HepG2 (cell line): ENCODE measurements around the gene SSU72. TPM values are rescaled to one million over a fixed set of nuclear protein-coding genes. Genes with fewer than 3 reads are reported as not detected.

Source experiments
- ATAC-seq: fragments of 200-7000 bp; cut with Tn5 transposase; 3 replicates; pipeline ENCODE4 v1.9.1; 2020; ENCODE audit warnings: mild to moderate bottlenecking, moderate library complexity
- BruUV-seq: library from RNA; stranded (reverse); fragments of 400-500 nt; replicated peaks from 2 replicates; lab custom pipeline; 2021; lab: Mats Ljungman, UMichigan
- CTCF ChIA-PET: fragments of 300-600 bp; formaldehyde crosslinking; extraction: SDS; loops from one replicate; lab custom pipeline; 2021; ENCODE audit warnings: low total read pairs, inconsistent platforms, low intra/inter-chr PET ratio; lab: Yijun Ruan, JAX
- POLR2A ChIA-PET: fragments of 350-600 bp; sonication (Branson Sonifier 250); formaldehyde crosslinking; loops from one replicate; lab custom pipeline; 2020; ENCODE audit warnings: antibody characterized with exemption, inconsistent platforms; lab: Yijun Ruan, JAX
- DNase-seq: peaks from one replicate; pipeline ENCODE4 v3.0.0-alpha.2; 2015; ENCODE audit warnings: low spot score
- FAIRE-seq: peaks from 3 replicates; lab custom pipeline; 2011; peaks lifted over from hg19 to GRCh38; lab: Jason Lieb, UNC
- H2AFZ ChIP-seq: one replicate; pipeline ENCODE4 v1.6.1; 2011; ENCODE audit warnings: low read length, inconsistent platforms
- H3K27ac ChIP-seq: fragments of 300-600 bp; 3 replicates; pipeline ENCODE4 v1.8.0; 2011; ENCODE audit warnings: mixed run types, mild to moderate bottlenecking, mixed read lengths, low read length, inconsistent platforms; ENCODE audit not compliant: insufficient read depth; ENCODE audit errors: extremely low read length
- H3K27me3 ChIP-seq, 2 experiments: fragments of 200-600 bp in 1 of 2; 2 replicates in 1 of 2; 3 replicates in 1 of 2; pipeline versions ENCODE4 v1.6.0 to v1.8.0; 2011; ENCODE audit warnings: low read length in 2 of 2, mild to moderate bottlenecking in 2 of 2, moderate library complexity in 2 of 2, inconsistent platforms in 1 of 2; ENCODE audit not compliant: insufficient read depth in 2 of 2, control insufficient read depth in 1 of 2
- H3K36me3 ChIP-seq, 2 experiments: fragments of 200-600 bp in 1 of 2; replicated peaks in 1 of 2; 2 replicates in 1 of 2; 3 replicates in 1 of 2; pipeline versions ENCODE4 v1.5.1 to v1.8.0; 2011; ENCODE audit warnings: low read length in 2 of 2, inconsistent platforms in 1 of 2; ENCODE audit not compliant: insufficient read depth in 2 of 2, control insufficient read depth in 1 of 2
- H3K4me1 ChIP-seq: 2 replicates; pipeline ENCODE4 v1.5.1; 2012; ENCODE audit warnings: low read length, inconsistent platforms; ENCODE audit not compliant: insufficient read depth
- H3K4me2 ChIP-seq: 2 replicates; pipeline ENCODE4 v1.6.0; 2011; ENCODE audit warnings: low read depth, low read length, inconsistent platforms
- H3K4me3 ChIP-seq, 3 experiments: fragments of 200-600 bp in 1 of 3; sonication (generic), shearing (Covaris generic) in 1 of 3; replicated peaks in 1 of 3; 2 replicates each; pipeline ENCODE4 v1.5.1; 2011 to 2016; ENCODE audit warnings: low read length in 3 of 3, inconsistent platforms in 2 of 3, low read depth in 2 of 3, mild to moderate bottlenecking in 2 of 3, control low read depth in 1 of 3, mixed read lengths in 1 of 3; ENCODE audit not compliant: insufficient read depth in 1 of 3
- H3K79me2 ChIP-seq: one replicate; pipeline ENCODE4 v1.6.1; 2011; ENCODE audit warnings: low read length, inconsistent platforms; ENCODE audit not compliant: insufficient read depth
- H3K9ac ChIP-seq: 2 replicates; pipeline ENCODE4 v1.6.0; 2011; ENCODE audit warnings: mild to moderate bottlenecking, low read depth, low read length, inconsistent platforms; ENCODE audit not compliant: insufficient read depth
- H3K9me3 ChIP-seq: 2 replicates; pipeline ENCODE4 v1.5.1; 2012; ENCODE audit warnings: mild to moderate bottlenecking, low read length
- H4K20me1 ChIP-seq: 2 replicates; pipeline ENCODE4 v1.6.0; 2011; ENCODE audit warnings: inconsistent platforms, mild to moderate bottlenecking, low read length, moderate library complexity; ENCODE audit not compliant: insufficient read depth
- DMAP1 ChIP-seq: IDR thresholded peaks from 2 replicates; pipeline ENCODE4 v1.6.1; 2016
- NR3C1 ChIP-seq: sonication (generic); formaldehyde crosslinking; IDR thresholded peaks from 2 replicates; pipeline ENCODE4 v1.4.0; 2020; ENCODE audit warnings: missing genetic modification reagents
- PHF8 ChIP-seq: sonication (generic); formaldehyde crosslinking; IDR thresholded peaks from 2 replicates; pipeline ENCODE4 v1.5.0; 2020; ENCODE audit warnings: missing genetic modification reagents
- ZIK1 ChIP-seq: sonication (generic); formaldehyde crosslinking; IDR thresholded peaks from 2 replicates; pipeline ENCODE4 v1.5.0; 2020; ENCODE audit warnings: mild to moderate bottlenecking, low read depth, missing genetic modification reagents, borderline replicate concordance
- ZNF564 ChIP-seq: sonication (generic); formaldehyde crosslinking; IDR thresholded peaks from 2 replicates; pipeline ENCODE4 v1.8.1; 2023; ENCODE audit warnings: mild to moderate bottlenecking, missing genetic modification reagents
- ZNF782 ChIP-seq: sonication (generic); formaldehyde crosslinking; IDR thresholded peaks from 2 replicates; pipeline ENCODE4 v1.4.0; 2020; ENCODE audit warnings: missing genetic modification reagents, mild to moderate bottlenecking, borderline replicate concordance
- WGBS: methylation state at CpG from one replicate; pipeline ENCODE4 v1.1.6; 2017; ENCODE audit warnings: low lambda C conversion rate; 5-methylcytosine and 5-hydroxymethylcytosine counted together
- in situ Hi-C: cut with HindIII; loops from 2 replicates; pipeline ENCODE4 v1.10.0; 2017; ENCODE audit warnings: low pct_unique_long_range_greater_than_20kb; ENCODE audit not compliant: extremely low pct_ligation_motif_present
- intact Hi-C: fragments of 100-400 bp; cut with micrococcal nuclease; formaldehyde crosslinking; loops from one replicate; pipeline ENCODE4 v1.10.0; 2022; ENCODE audit not compliant: unreplicated experiment
- polyA plus RNA-seq, 8 experiments: library from polyadenylated mRNA; depleted of rRNA in 3 of 8; stranded (reverse) in 7 of 8; unstranded in 1 of 8; fragments of >200 nt; fragmentation: Illumina TruSeq in 4 of 8; extraction: Trizol in 4 of 8; gene quantifications; 2 replicates each; pipeline versions ENCODE4 v1.2.1 to v1.2.3, GENCODE V29; 2011 to 2016; ENCODE audit warnings: low read depth in 4 of 8, missing spikeins in 1 of 8, mixed read lengths in 1 of 8; ENCODE audit not compliant: insufficient read depth in 1 of 8
- total RNA-seq, 5 experiments: library from RNA; depleted of rRNA; stranded (reverse); fragments of >200 nt; fragmentation: Illumina TruSeq; extraction: Trizol; gene quantifications; 2 replicates each; pipeline ENCODE4 v1.2.3, GENCODE V29; 2016; ENCODE audit warnings: low read depth in 1 of 5
- TF ChIP-seq, protein P1 (sequence below): sonication (generic); formaldehyde crosslinking; IDR thresholded peaks from 2 replicates; pipeline ENCODE4 v1.4.0; 2020; ENCODE audit warnings: missing genetic modification reagents
- TF ChIP-seq, protein P2 (sequence below): sonication (generic); formaldehyde crosslinking; IDR thresholded peaks from 2 replicates; pipeline ENCODE4 v1.4.0; 2020; ENCODE audit warnings: missing genetic modification reagents, mild to moderate bottlenecking, borderline replicate concordance
- TF ChIP-seq, protein P3 (sequence below), 2 experiments: sonication (generic) in 1 of 2; formaldehyde crosslinking in 1 of 2; IDR thresholded peaks; 2 replicates each; pipeline versions ENCODE4 v1.6.1 to v1.9.0; 2014 to 2022; ENCODE audit warnings: antibody characterized with exemption in 1 of 2, borderline replicate concordance in 1 of 2, inconsistent platforms in 1 of 2, low read depth in 1 of 2, missing genetic modification reagents in 1 of 2

Gene SSU72
- total and polyA plus RNA-seq, 2 of the 13 experiments (the other 11 are each of a cell fraction or from before 2014, with no cell fraction given) = 42.8 to 67.1 TPM

DNA sequence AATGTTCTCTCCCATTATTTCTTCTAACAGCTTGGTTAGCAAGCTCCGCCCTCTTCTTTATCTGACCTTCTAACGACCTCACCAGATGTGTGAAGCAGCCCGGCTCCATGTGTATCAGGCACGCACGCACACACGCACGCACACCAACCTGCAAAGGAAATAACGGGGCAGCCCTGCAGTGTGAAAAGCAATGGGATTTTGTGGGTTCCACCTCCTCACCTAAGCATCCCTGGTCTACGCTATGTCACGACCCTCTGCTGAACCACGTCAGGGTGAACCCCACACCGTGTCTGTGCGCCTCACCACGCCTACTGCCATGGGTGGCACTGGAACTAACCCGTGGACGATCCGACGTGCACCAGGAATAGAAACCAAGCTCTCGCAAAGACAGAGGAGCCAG is 10.4 kb downstream of the SSU72 start:
- no peak overlapping the region for H3K4me2 ChIP-seq
- intact Hi-C loops = no loop called here
- in situ Hi-C loops = no loop called here
- TSS peak; percentile 21 for BruUV-seq
- ATAC-seq = no peak
- DNase-seq = no peak
- H3K79me2 ChIP-seq = peaks cover 46% of the 10 kb centered on the region
- POLR2A ChIA-PET = interaction anchor here (1.4 kb wide), 1 partner anchor 59 kb away, joined by 3 read pairs; no protein-coding TSS in a partner anchor
- peaks cover 26 to 57% of the 10 kb centered on the region in 2 experiments for H3K36me3 ChIP-seq
- no peak overlapping the region for H3K9ac ChIP-seq
- H3K4me1 ChIP-seq = no peaks in the 10 kb centered on the region
- no peak for FAIRE-seq
- CTCF ChIA-PET = no interaction called here
- 96% methylated on average over 14 of the region's 19 CpGs for whole genome bisulfite sequencing
- no peak overlapping the region for H2AFZ ChIP-seq
- H3K4me3 ChIP-seq = no peak overlapping the region
- no peaks in the 10 kb centered on the region for H3K27me3 ChIP-seq
- H4K20me1 ChIP-seq = peaks cover 23% of the 10 kb centered on the region
- H3K27ac ChIP-seq = no peak overlapping the region
- H3K9me3 ChIP-seq = no peaks in the 10 kb centered on the region
- TF ChIP-seq, protein P1, sequence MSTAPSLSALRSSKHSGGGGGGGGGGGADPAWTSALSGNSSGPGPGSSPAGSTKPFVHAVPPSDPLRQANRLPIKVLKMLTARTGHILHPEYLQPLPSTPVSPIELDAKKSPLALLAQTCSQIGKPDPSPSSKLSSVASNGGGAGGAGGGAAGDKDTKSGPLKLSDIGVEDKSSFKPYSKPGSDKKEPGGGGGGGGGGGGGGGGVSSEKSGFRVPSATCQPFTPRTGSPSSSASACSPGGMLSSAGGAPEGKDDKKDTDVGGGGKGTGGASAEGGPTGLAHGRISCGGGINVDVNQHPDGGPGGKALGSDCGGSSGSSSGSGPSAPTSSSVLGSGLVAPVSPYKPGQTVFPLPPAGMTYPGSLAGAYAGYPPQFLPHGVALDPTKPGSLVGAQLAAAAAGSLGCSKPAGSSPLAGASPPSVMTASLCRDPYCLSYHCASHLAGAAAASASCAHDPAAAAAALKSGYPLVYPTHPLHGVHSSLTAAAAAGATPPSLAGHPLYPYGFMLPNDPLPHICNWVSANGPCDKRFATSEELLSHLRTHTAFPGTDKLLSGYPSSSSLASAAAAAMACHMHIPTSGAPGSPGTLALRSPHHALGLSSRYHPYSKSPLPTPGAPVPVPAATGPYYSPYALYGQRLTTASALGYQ (CRISPR knock-in tag) = no peak
- TF ChIP-seq DMAP1 (CRISPR knock-in tag) (no peak), ZNF564 (no peak), ZNF782 (CRISPR knock-in tag) (no peak), ZIK1 (CRISPR knock-in tag) (no peak), NR3C1 (no peak), PHF8 (no peak)
- TF ChIP-seq, protein P2, sequence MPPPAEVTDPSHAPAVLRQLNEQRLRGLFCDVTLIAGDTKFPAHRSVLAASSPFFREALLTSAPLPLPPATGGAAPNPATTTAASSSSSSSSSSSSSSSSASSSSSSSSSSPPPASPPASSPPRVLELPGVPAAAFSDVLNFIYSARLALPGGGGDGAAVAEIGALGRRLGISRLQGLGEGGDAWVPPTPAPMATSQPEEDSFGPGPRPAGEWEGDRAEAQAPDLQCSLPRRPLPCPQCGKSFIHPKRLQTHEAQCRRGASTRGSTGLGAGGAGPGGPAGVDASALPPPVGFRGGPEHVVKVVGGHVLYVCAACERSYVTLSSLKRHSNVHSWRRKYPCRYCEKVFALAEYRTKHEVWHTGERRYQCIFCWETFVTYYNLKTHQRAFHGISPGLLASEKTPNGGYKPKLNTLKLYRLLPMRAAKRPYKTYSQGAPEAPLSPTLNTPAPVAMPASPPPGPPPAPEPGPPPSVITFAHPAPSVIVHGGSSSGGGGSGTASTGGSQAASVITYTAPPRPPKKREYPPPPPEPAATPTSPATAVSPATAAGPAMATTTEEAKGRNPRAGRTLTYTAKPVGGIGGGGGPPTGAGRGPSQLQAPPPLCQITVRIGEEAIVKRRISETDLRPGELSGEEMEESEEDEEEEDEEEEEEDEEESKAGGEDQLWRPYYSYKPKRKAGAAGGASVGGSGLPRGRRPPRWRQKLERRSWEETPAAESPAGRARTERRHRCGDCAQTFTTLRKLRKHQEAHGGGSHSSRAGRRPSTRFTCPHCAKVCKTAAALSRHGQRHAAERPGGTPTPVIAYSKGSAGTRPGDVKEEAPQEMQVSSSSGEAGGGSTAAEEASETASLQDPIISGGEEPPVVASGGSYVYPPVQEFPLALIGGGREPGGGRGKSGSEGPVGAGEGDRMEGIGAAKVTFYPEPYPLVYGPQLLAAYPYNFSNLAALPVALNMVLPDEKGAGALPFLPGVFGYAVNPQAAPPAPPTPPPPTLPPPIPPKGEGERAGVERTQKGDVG = no peak
- TF ChIP-seq, protein P3, sequence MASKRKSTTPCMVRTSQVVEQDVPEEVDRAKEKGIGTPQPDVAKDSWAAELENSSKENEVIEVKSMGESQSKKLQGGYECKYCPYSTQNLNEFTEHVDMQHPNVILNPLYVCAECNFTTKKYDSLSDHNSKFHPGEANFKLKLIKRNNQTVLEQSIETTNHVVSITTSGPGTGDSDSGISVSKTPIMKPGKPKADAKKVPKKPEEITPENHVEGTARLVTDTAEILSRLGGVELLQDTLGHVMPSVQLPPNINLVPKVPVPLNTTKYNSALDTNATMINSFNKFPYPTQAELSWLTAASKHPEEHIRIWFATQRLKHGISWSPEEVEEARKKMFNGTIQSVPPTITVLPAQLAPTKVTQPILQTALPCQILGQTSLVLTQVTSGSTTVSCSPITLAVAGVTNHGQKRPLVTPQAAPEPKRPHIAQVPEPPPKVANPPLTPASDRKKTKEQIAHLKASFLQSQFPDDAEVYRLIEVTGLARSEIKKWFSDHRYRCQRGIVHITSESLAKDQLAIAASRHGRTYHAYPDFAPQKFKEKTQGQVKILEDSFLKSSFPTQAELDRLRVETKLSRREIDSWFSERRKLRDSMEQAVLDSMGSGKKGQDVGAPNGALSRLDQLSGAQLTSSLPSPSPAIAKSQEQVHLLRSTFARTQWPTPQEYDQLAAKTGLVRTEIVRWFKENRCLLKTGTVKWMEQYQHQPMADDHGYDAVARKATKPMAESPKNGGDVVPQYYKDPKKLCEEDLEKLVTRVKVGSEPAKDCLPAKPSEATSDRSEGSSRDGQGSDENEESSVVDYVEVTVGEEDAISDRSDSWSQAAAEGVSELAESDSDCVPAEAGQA (IDR thresholded peaks at IDR 0.05; ENCODE audit: low read depth) = no peak
- TF ChIP-seq, protein P3 (CRISPR knock-in tag; IDR thresholded peaks at IDR 0.05; ENCODE audit: borderline replicate concordance) = no peak
